ENCODE data around the gene ZNF431. TPM values are rescaled to one million over a fixed set of nuclear protein-coding genes. Genes with fewer than 3 reads are reported as not detected.
"Not testable (repeated sequence)": the region's sequence is repeated elsewhere in the genome, so short reads cannot be mapped to it uniquely, and the experiment has no call there.

Gene ZNF431
- total RNA-seq, 2 donors from 2014 or later = 20.9 to 21.0 TPM

DNA sequence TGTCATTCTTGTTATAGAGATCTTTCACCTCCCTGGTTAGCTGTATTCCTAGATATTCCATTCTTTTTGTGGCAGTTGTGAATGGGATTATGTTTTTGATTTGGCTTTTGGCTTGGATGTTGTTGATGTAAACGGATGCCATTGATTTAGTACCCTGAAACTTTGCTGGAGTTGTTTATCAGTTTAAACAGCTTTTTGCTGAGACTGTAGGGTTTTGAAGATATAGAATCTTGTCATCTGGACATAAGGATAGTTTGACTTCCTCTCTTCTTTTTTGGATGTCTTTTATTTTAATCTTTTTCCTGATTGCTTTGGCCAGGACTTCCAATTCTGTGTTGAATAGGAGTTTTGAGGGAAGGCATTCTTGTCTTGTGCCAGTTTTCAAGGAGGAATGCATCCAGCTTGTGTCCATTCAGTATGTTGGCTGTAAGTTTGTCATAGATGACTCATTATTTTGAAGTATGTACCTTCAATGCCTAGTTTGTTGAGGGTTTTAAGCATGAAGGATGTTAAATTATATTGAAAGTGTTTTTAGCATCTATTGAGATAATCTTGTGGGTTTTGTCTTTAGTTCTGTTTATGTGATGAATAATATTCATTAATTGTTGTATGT is 16.8 kb downstream of the ZNF431 start:
- H3K9me3 ChIP-seq (ENCODE audit: control insufficient read depth, low read length, poor library complexity, severe bottlenecking) = no peaks in the 10 kb centered on the region
- no peak for ATAC-seq
- H3K27ac Mint-ChIP-seq = no peak overlapping the region
- DNase-seq = no peak
- peaks cover 4% of the 10 kb centered on the region for H3K36me3 Mint-ChIP-seq (ENCODE audit: low read depth)
- peaks cover 13% of the 10 kb centered on the region for H3K4me1 Mint-ChIP-seq
- no peaks in the 10 kb centered on the region for H3K27me3 Mint-ChIP-seq
- no peak overlapping the region for H3K4me3 Mint-ChIP-seq

DNA sequence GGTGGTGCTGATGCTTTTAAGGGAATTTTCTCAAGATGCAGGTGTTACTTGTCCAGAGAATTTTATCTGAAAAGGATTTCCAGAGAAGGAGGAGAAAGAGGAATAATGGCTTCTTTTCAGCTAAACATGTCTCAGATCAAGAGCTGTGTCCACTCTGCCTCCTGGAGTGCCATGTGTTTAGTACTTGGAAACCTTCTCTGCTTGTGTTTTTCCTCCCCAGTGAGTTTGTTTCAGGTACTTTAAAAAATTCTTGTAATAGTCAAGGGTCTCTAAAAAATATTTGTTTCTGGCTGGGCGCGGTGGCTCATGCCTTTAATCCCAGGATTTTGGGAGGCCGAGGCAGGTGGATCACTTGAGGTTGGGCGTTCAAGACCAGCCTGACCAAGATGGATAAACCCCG is 22.7 kb downstream of the ZNF431 start:
- no peak for ATAC-seq
- no peak for DNase-seq
- H3K9me3 ChIP-seq (ENCODE audit: control insufficient read depth, low read length, poor library complexity, severe bottlenecking) = no peaks in the 10 kb centered on the region
- no peaks in the 10 kb centered on the region for H3K27me3 Mint-ChIP-seq
- no peak overlapping the region for H3K4me3 Mint-ChIP-seq
- H3K27ac Mint-ChIP-seq = no peak overlapping the region
- H3K4me1 Mint-ChIP-seq = peaks cover 7% of the 10 kb centered on the region
- H3K36me3 Mint-ChIP-seq (ENCODE audit: low read depth) = no peaks in the 10 kb centered on the region

- H3K4me1 Mint-ChIP-seq = peaks cover 4% of the 10 kb centered on the region
- no peak overlapping the region for H3K27ac Mint-ChIP-seq
- H3K4me3 Mint-ChIP-seq = no peak overlapping the region
- no peaks in the 10 kb centered on the region for H3K9me3 ChIP-seq (ENCODE audit: control insufficient read depth, low read length, poor library complexity, severe bottlenecking)
- ATAC-seq = no peak
- H3K27me3 Mint-ChIP-seq = no peaks in the 10 kb centered on the region
- DNase-seq = no peak
- H3K36me3 Mint-ChIP-seq (ENCODE audit: low read depth) = peaks cover 4% of the 10 kb centered on the region
Observed at GRCh38 chr19:21166436-21166835, 24.6 kb downstream of the ZNF431 start.

GRCh38 chr19:21197590-21198295 is 55.9 kb downstream of the ZNF431 start:
- H3K27ac Mint-ChIP-seq = no peak overlapping the region
- ATAC-seq (no peak), DNase-seq (no peak)
- peaks cover 4% of the 10 kb centered on the region for H3K9me3 ChIP-seq (ENCODE audit: control insufficient read depth, low read length, poor library complexity, severe bottlenecking)
- H3K27me3 Mint-ChIP-seq = peaks cover 3% of the 10 kb centered on the region
- H3K36me3 Mint-ChIP-seq (ENCODE audit: low read depth) = no peaks in the 10 kb centered on the region
- H3K4me1 Mint-ChIP-seq = no peaks in the 10 kb centered on the region
- H3K4me3 Mint-ChIP-seq = no peak overlapping the region

- peak; percentile 45 for ATAC-seq
- H3K27ac Mint-ChIP-seq = no peak overlapping the region
- no peak overlapping the region for H3K4me3 Mint-ChIP-seq
- DNase-seq = no peak
- no peaks in the 10 kb centered on the region for H3K4me1 Mint-ChIP-seq
- H3K9me3 ChIP-seq (ENCODE audit: control insufficient read depth, low read length, poor library complexity, severe bottlenecking) = no peaks in the 10 kb centered on the region
- peaks cover 31% of the 10 kb centered on the region for H3K27me3 Mint-ChIP-seq
- peaks cover 3% of the 10 kb centered on the region for H3K36me3 Mint-ChIP-seq (ENCODE audit: low read depth)
Observed at GRCh38 chr19:21202865-21203494, 61.1 kb downstream of the ZNF431 start.

DNA sequence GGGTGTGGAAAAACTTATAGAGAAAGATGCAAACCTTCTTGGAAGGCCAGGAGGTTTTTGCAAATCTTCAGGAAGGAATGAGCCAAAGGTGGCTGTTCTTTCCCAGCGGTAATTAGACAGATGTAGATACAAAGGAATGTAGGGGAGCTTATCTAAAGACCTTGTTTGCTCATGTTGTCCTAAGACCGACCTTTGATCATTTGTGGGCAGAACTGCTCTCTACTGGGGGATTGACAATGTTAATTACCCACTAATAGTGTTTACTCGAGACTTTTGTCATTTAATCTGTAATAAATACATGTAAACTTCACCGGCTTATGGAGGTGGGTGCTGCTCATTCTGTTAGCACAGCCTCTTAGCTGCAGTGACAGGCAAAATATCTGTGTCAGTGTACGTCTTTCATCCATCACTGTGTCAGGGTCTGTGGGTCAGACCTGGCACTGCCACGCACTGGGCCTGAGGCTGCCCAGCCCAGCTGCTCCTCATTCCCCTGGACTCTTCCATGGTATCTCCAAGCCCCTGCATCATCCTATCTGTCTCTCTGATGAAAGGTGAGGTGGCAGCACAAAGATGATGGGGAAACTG is 68.3 kb downstream of the ZNF431 start:
- DNase-seq = no peak
- H3K9me3 ChIP-seq (ENCODE audit: control insufficient read depth, low read length, poor library complexity, severe bottlenecking) = no peaks in the 10 kb centered on the region
- H3K27me3 Mint-ChIP-seq = peaks cover 22% of the 10 kb centered on the region
- no peak overlapping the region for H3K4me3 Mint-ChIP-seq
- H3K36me3 Mint-ChIP-seq (ENCODE audit: low read depth) = peaks cover 3% of the 10 kb centered on the region
- H3K27ac Mint-ChIP-seq = no peak overlapping the region
- no peaks in the 10 kb centered on the region for H3K4me1 Mint-ChIP-seq
- ATAC-seq = no peak

- Mint-ChIP-seq H3K36me3 (ENCODE audit: low read depth) (no peaks in the 10 kb centered on the region), H3K4me3 (no peak overlapping the region), H3K27me3 (peaks cover 18% of the 10 kb centered on the region), H3K4me1 (no peaks in the 10 kb centered on the region), H3K27ac (no peak overlapping the region)
- no peaks in the 10 kb centered on the region for H3K9me3 ChIP-seq (ENCODE audit: control insufficient read depth, low read length, poor library complexity, severe bottlenecking)
- DNase-seq = no peak
- ATAC-seq = no peak
Observed at GRCh38 chr19:21221693-21222092, 79.9 kb downstream of the ZNF431 start.

GRCh38 chr19:21229938-21230337 is 88.1 kb downstream of the ZNF431 start:
- DNase-seq; H3K27me3 Mint-ChIP-seq; H3K27ac Mint-ChIP-seq; ATAC-seq; H3K4me1 Mint-ChIP-seq; H3K9me3 ChIP-seq (ENCODE audit: control insufficient read depth, low read length, poor library complexity, severe bottlenecking); H3K36me3 Mint-ChIP-seq (ENCODE audit: low read depth); H3K4me3 Mint-ChIP-seq: not testable (repeated sequence)

- DNase-seq = no peak
- H3K27me3 Mint-ChIP-seq = no peaks in the 10 kb centered on the region
- H3K36me3 Mint-ChIP-seq (ENCODE audit: low read depth) = no peaks in the 10 kb centered on the region
- H3K4me3 Mint-ChIP-seq = no peak overlapping the region
- no peak overlapping the region for H3K27ac Mint-ChIP-seq
- H3K9me3 ChIP-seq (ENCODE audit: control insufficient read depth, low read length, poor library complexity, severe bottlenecking) = peaks cover 8% of the 10 kb centered on the region
- no peak for ATAC-seq
- no peaks in the 10 kb centered on the region for H3K4me1 Mint-ChIP-seq
Observed at GRCh38 chr19:21233691-21234090, 91.9 kb downstream of the ZNF431 start.

DNA sequence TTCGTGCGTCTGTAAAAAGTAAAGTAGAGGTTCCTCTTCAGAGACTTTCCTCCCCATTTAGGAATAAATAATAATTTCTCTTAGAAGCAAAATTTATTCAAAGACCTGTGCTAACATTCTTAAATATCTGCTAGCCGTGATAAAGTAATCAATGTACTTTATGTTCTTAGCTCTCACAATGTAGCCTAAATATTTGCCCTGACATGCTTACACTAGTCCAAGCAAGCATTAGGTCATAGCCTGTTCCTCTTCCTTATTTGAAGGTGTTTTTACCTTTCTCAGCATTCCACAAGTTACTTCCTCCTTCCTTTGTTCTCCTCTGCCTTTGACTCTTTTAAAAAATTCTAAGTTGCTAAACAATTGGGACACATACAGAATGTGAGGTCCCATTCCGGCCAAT is 94.9 kb downstream of the ZNF431 start:
- ATAC-seq; H3K9me3 ChIP-seq (ENCODE audit: control insufficient read depth, low read length, poor library complexity, severe bottlenecking); H3K36me3 Mint-ChIP-seq (ENCODE audit: low read depth); H3K27ac Mint-ChIP-seq; H3K27me3 Mint-ChIP-seq; H3K4me3 Mint-ChIP-seq; H3K4me1 Mint-ChIP-seq; DNase-seq: not testable (repeated sequence)

DNA sequence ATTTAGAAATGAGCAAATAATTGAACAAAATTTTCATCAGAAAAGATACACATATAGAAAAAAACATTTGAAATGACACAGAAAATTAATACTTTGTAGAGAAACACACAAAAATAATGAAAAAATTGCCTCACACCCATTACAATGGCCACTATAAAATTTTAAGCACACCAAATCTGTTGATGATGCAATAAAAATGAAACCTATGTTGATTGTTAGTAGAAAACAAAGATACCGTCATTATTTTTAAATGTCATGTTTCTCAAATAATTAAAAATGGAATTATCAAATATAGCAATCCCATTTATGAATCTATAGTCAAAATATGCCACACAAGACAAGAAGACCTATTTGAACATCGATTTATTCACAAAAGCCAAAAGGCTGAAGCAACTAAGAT is 96.8 kb downstream of the ZNF431 start:
- ATAC-seq (no peak), DNase-seq (no peak)
- no peak overlapping the region for H3K27ac Mint-ChIP-seq
- H3K36me3 Mint-ChIP-seq (ENCODE audit: low read depth) = no peaks in the 10 kb centered on the region
- H3K9me3 ChIP-seq (ENCODE audit: control insufficient read depth, low read length, poor library complexity, severe bottlenecking) = no peaks in the 10 kb centered on the region
- H3K27me3 Mint-ChIP-seq = no peaks in the 10 kb centered on the region
- no peaks in the 10 kb centered on the region for H3K4me1 Mint-ChIP-seq
- H3K4me3 Mint-ChIP-seq = no peak overlapping the region

All from T-helper 17 cell (primary cell).